Measurements from ENCODE around the gene USE1. TPM values are rescaled to one million over a fixed set of nuclear protein-coding genes. Genes with fewer than 3 reads are reported as not detected.

Gene USE1
- total RNA-seq, 2 donors from 2014 or later, result 13.2 to 20.1 TPM

DNA sequence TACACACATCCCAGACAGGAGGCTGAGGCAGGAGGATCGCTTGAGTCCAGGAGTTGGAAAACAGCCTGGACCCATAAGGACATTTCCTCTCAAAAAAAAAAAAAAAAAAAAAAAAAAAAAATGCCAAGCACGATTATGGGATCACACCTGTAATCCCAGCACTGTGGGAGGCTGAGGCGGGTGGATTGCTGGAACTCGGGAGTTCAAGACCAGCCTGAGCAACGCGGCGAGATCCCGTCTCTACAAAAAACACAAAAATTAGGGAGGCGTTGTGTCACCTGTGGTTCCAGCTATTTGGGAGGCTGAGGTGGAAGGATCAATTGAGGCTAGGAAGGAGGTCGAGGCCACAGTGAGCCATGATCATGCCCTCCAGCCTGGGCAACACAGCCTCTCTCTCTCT, 9.9 kb downstream of the USE1 start:
- H3K27ac ChIP-seq, result no peak overlapping the region
- intact Hi-C loops (cut with DNase I), result no loop called here
- H3K4me1 ChIP-seq, result peaks cover 28% of the 10 kb centered on the region
- no peaks in the 10 kb centered on the region for H3K36me3 ChIP-seq (replicated peaks in 1 of 2; ENCODE audit: insufficient read depth in 1 of 2, low read depth in 2 of 2)
- no peak for TF ChIP-seq POLR2A (IDR thresholded peaks at IDR 0.05)
- TF ChIP-seq, protein P1, sequence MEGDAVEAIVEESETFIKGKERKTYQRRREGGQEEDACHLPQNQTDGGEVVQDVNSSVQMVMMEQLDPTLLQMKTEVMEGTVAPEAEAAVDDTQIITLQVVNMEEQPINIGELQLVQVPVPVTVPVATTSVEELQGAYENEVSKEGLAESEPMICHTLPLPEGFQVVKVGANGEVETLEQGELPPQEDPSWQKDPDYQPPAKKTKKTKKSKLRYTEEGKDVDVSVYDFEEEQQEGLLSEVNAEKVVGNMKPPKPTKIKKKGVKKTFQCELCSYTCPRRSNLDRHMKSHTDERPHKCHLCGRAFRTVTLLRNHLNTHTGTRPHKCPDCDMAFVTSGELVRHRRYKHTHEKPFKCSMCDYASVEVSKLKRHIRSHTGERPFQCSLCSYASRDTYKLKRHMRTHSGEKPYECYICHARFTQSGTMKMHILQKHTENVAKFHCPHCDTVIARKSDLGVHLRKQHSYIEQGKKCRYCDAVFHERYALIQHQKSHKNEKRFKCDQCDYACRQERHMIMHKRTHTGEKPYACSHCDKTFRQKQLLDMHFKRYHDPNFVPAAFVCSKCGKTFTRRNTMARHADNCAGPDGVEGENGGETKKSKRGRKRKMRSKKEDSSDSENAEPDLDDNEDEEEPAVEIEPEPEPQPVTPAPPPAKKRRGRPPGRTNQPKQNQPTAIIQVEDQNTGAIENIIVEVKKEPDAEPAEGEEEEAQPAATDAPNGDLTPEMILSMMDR (IDR thresholded peaks at IDR 0.05), result no peak
- 70 to 78% methylated on average over 10 of the region's 10 CpGs for WGBS, 2 donors
- no peak overlapping the region for H3K4me3 ChIP-seq
- DNase-seq, result no peak
- no peaks in the 10 kb centered on the region for H3K27me3 ChIP-seq
- ATAC-seq, result no peak
- no peaks in the 10 kb centered on the region for H3K9me3 ChIP-seq

DNA sequence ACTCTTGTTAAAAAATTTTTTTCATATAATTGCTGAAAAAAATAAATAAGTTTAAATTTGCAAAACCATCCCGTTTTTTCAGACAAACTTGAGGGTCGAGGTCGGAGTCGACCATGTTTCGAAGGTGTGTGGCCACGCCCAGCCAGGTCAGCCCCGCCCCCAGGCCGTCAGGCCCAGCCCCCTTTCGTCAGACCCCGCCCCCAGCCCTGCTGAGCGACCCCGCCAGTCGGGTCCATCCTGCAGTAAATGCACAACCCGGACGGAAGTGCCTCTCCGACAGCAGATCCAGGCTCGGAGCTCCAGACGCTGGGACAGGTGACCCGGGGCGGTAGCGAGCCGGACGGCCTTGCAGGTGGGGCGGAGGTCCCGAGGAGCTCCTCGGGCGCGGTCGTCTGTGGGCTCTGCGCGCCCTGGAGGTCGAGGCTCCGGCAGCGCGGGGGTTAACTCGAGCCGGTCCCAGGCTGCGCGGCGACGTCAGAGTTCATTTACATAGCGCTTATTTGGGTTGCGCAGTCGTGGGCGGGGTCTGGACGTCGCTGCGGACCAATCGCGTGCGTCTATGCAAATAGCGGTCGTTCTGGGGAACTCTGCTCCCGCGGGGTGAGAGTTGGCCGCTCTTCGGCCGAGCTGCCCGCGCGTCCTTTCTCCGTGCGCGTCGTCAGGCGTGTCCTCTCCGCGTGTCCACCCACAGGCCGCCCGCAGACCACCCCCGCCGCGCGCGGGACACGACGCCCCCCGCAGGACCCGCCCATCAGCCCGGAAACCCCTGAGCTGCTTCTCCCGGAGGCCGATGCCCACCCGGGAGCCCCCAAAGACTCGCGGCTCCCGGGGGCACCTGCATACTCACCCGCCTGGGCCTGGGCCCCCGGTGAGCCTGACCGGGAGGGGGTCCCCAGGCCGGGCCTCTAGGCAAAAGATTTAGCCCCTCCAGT, 11.1 kb downstream of the USE1 start, which contains the start of gene OCEL1:
OCEL1 (plus strand) TSS at position 225 of the 932 bp plus-strand sequence; CDS start at position 247, 22 bp downstream.
- peak; percentile 82 to 88 (median 84) for TF ChIP-seq POLR2A (IDR thresholded peaks at IDR 0.05)
- TF ChIP-seq, protein P1 (IDR thresholded peaks at IDR 0.05), result no peak
- intact Hi-C loops (cut with DNase I), result no loop called here
- Histone ChIP-seq H3K9me3 (no peaks in the 10 kb centered on the region), H3K27ac (peak within 1 kb of the TSS; percentile 72 to 97 (median 89)), H3K27me3 (no peaks in the 10 kb centered on the region), H3K36me3 (replicated peaks in 1 of 2; ENCODE audit: insufficient read depth in 1 of 2, low read depth in 2 of 2) (no peaks in the 10 kb centered on the region), H3K4me1 (peaks cover 24% of the 10 kb centered on the region), H3K4me3 (peak within 1 kb of the TSS; percentile 32 to 38)
- peak; percentile 99 to 100 (median 99) for DNase-seq
- ATAC-seq, result peak; percentile 95
- 0% methylated on average over 13 to 83 of the region's 90 CpGs for WGBS, 2 donors

GRCh38 chr19:17227798-17228367, 12.7 kb downstream of the USE1 start:
- H3K4me1 ChIP-seq, result peaks cover 24% of the 10 kb centered on the region
- peaks cover 3 to 5% of the 10 kb centered on the region in 2 donors for H3K36me3 ChIP-seq (replicated peaks in 1 of 2; ENCODE audit: insufficient read depth in 1 of 2, low read depth in 2 of 2)
- intact Hi-C loops (cut with DNase I), result no loop called here
- H3K27ac ChIP-seq, result peak overlapping the region in 3 of 4 donors; percentile 0 to 50 (median 5)
- no peaks in the 10 kb centered on the region for H3K27me3 ChIP-seq
- no peak overlapping the region for H3K4me3 ChIP-seq
- WGBS, 2 donors, result 46 to 75% methylated on average over 11 to 13 of the region's 13 CpGs
- no peaks in the 10 kb centered on the region for H3K9me3 ChIP-seq
- TF ChIP-seq, protein P1 (IDR thresholded peaks at IDR 0.05), result no peak
- no peak for TF ChIP-seq POLR2A (IDR thresholded peaks at IDR 0.05)
- ATAC-seq, result no peak
- DNase-seq, result peak; percentile 42 to 76 (median 62)

DNA sequence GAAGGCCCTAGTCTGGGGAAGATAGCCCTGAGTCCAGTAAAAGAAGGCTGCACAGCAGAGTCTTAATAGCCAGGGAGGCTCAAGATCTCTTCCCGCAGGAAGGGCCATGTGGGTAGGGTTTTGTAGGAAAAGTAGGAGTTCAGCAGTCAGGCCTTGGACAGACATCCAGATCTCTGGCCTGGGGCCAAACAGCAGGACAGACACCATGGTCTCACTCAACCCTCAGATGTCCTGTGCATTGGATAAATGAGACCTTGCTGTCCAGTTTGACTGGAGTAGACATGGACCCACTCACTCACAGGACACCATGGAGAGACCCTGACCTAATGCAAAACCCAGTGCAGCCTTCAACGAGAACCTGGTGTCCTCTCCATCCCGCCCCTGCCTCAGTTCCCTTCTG, 14.7 kb downstream of the USE1 start:
- 95 to 97% methylated on average over 2 to 3 of the region's 3 CpGs for WGBS, 2 donors
- TF ChIP-seq, protein P1 (IDR thresholded peaks at IDR 0.05), result no peak
- TF ChIP-seq POLR2A (IDR thresholded peaks at IDR 0.05), result no peak
- Histone ChIP-seq H3K27me3 (no peaks in the 10 kb centered on the region), H3K4me1 (peaks cover 30% of the 10 kb centered on the region), H3K4me3 (no peak overlapping the region), H3K36me3 (replicated peaks in 1 of 2; ENCODE audit: insufficient read depth in 1 of 2, low read depth in 2 of 2) (peaks cover 3 to 5% of the 10 kb centered on the region in 2 donors), H3K27ac (no peak overlapping the region), H3K9me3 (no peaks in the 10 kb centered on the region)
- DNase-seq (no peak), ATAC-seq (no peak)
- intact Hi-C loops (cut with DNase I), result no loop called here

Measured in body of pancreas (tissue), 4 donors.